ENCODE results near the gene LRMDA.

Gene LRMDA

GRCh38 chr10:76152186-76152585 is 720.8 kb downstream of the LRMDA start:
- DNase-seq = no peak

- no peak for DNase-seq
These were observed 724.5 kb downstream of the LRMDA start for GRCh38 chr10:76155961-76156360.

- no peak for DNase-seq
These were observed 729.2 kb downstream of the LRMDA start for GRCh38 chr10:76160446-76161300.

- no peak for DNase-seq
These were observed 729.8 kb downstream of the LRMDA start for GRCh38 chr10:76161301-76161582.

- DNase-seq = no peak
These were observed 737.0 kb downstream of the LRMDA start for GRCh38 chr10:76168437-76168836.

GRCh38 chr10:76169246-76169645 is 737.8 kb downstream of the LRMDA start:
- DNase-seq = no peak

- DNase-seq = no peak
These were observed 740.6 kb downstream of the LRMDA start for GRCh38 chr10:76172020-76172419.

GRCh38 chr10:76175533-76176165 is 744.2 kb downstream of the LRMDA start:
- DNase-seq = no peak

GRCh38 chr10:76176166-76176550 is 744.7 kb downstream of the LRMDA start:
- DNase-seq = no peak

- DNase-seq = no peak
These were observed 746.5 kb downstream of the LRMDA start for GRCh38 chr10:76177936-76178335.

GRCh38 chr10:76178532-76179292 is 747.3 kb downstream of the LRMDA start:
- DNase-seq = no peak

- DNase-seq = no peak
These were observed 748.4 kb downstream of the LRMDA start for GRCh38 chr10:76179806-76180205.

GRCh38 chr10:76184647-76185046 is 753.2 kb downstream of the LRMDA start:
- no peak for DNase-seq

- DNase-seq = no peak
These were observed 754.3 kb downstream of the LRMDA start for GRCh38 chr10:76185471-76186301.

GRCh38 chr10:76188216-76188615 is 756.8 kb downstream of the LRMDA start:
- DNase-seq = no peak

- no peak for DNase-seq
These were observed 759.3 kb downstream of the LRMDA start for GRCh38 chr10:76190634-76191270.

GRCh38 chr10:76191336-76191735 is 759.9 kb downstream of the LRMDA start:
- no peak for DNase-seq

- DNase-seq = no peak
These were observed 760.7 kb downstream of the LRMDA start for GRCh38 chr10:76192151-76192550.

- DNase-seq = no peak
These were observed 761.4 kb downstream of the LRMDA start for GRCh38 chr10:76192694-76193320.

GRCh38 chr10:76195654-76196390 is 764.4 kb downstream of the LRMDA start:
- no peak for DNase-seq

- DNase-seq = no peak
These were observed 765.9 kb downstream of the LRMDA start for GRCh38 chr10:76197293-76197692.

Data from activated CD4-positive, alpha-beta T cell treated with anti-CD3 and anti-CD28 coated beads, Interleukin-10, Interleukin-2, amounts not matched to agents 100 ng/mL and 50 ng/mL, durations not matched to agents 16 hours and 8 hours (primary cell).